ENCODE measurements around the gene PCDHB8.
"Not testable (repeated sequence)": the region's sequence is repeated elsewhere in the genome, so short reads cannot be mapped to it uniquely, and the experiment has no call there.

PCDHB8 gene

GRCh38 chr5:141177577-141178191 is at the start of gene PCDHB8:
Gene PCDHB8, plus strand, starts transcription at chr5:141177790. Its CDS starts 245 bp downstream, at chr5:141178035.
- not testable (repeated sequence) for DNase-seq

GRCh38 chr5:141135030-141135717 is 42.4 kb upstream of the PCDHB8 start, which contains the start of gene PCDHB5:
Gene PCDHB5, plus strand, starts transcription at chr5:141135206. Its CDS starts 229 bp downstream, at chr5:141135435.
- DNase-seq, result no peak

GRCh38 chr5:141135718-141136266 is 41.8 kb upstream of the PCDHB8 start:
- no peak for DNase-seq

GRCh38 chr5:141137346-141137745 is 40.2 kb upstream of the PCDHB8 start:
- DNase-seq, result not testable (repeated sequence)

GRCh38 chr5:141149812-141150211 is 27.8 kb upstream of the PCDHB8 start, which contains the start of gene PCDHB6:
Gene PCDHB6, plus strand, starts transcription at chr5:141150057. Its CDS starts 201 bp downstream, at chr5:141150258.
- DNase-seq, result no peak

- DNase-seq, result no peak
These were observed 27.2 kb upstream of the PCDHB8 start for GRCh38 chr5:141150224-141150992.

- DNase-seq, result no peak
These were observed 26.6 kb upstream of the PCDHB8 start for GRCh38 chr5:141150993-141151325.

GRCh38 chr5:141151632-141152031 is 26.0 kb upstream of the PCDHB8 start:
- DNase-seq, result not testable (repeated sequence)

GRCh38 chr5:141152096-141152495 is 25.5 kb upstream of the PCDHB8 start:
- DNase-seq, result not testable (repeated sequence)

- DNase-seq, result no peak
These were observed 21.8 kb upstream of the PCDHB8 start for GRCh38 chr5:141155540-141156374.

- DNase-seq, result not testable (repeated sequence)
These were observed 20.2 kb upstream of the PCDHB8 start for GRCh38 chr5:141157356-141157755.

- DNase-seq, result not testable (repeated sequence)
These were observed 19.7 kb upstream of the PCDHB8 start for GRCh38 chr5:141157901-141158300.

- no peak for DNase-seq
These were observed 5.0 kb upstream of the PCDHB8 start, which contains the start of gene PCDHB7 for GRCh38 chr5:141172381-141173204. Gene PCDHB7, plus strand, starts transcription at chr5:141172644. Its CDS starts 192 bp downstream, at chr5:141172836.

- not testable (repeated sequence) for DNase-seq
These were observed 3.1 kb upstream of the PCDHB8 start for GRCh38 chr5:141174291-141175104.

GRCh38 chr5:141175933-141176332 is 1.7 kb upstream of the PCDHB8 start:
- DNase-seq, result no peak

GRCh38 chr5:141179371-141179770 is 1.8 kb downstream of the PCDHB8 start:
- not testable (repeated sequence) for DNase-seq

GRCh38 chr5:141179876-141180275 is 2.3 kb downstream of the PCDHB8 start:
- not testable (repeated sequence) for DNase-seq

GRCh38 chr5:141180313-141180712 is 2.7 kb downstream of the PCDHB8 start:
- no peak for DNase-seq

GRCh38 chr5:141182248-141182647 is 4.7 kb downstream of the PCDHB8 start, which contains the start of gene PCDHB16:
Gene PCDHB16, plus strand, starts transcription at chr5:141182387. Its CDS starts 173 bp downstream, at chr5:141182560.
- DNase-seq, result no peak
